Erythroblast (primary cell): Measurements from ENCODE around the gene FBXL16.

Experiments
- GATA1 ChIP-seq: IDR thresholded peaks from 2 replicates; pipeline ENCODE4 v1.6.1; 2011; ENCODE audit warnings: low read depth, mild to moderate bottlenecking, control low read depth, low read length, moderate library complexity
- POLR2A ChIP-seq: IDR thresholded peaks from 2 replicates; pipeline ENCODE4 v1.6.1; 2011; ENCODE audit warnings: mild to moderate bottlenecking, low read length

GRCh38 chr16:725463-726187 lies 20.0 kb upstream of the FBXL16 start:
- no peak for TF ChIP-seq POLR2A
- TF ChIP-seq GATA1 = no peak
